ENCODE data around the gene PRMT3. TPM values are rescaled to one million over a fixed set of nuclear protein-coding genes. Genes with fewer than 3 reads are reported as not detected.

Gene PRMT3
- total and polyA plus RNA-seq, 2 of the 13 experiments (the other 11 are each of a cell fraction or from before 2014, with no cell fraction given) = 9.1 to 27.7 TPM

GRCh38 chr11:20355221-20356219 is 32.0 kb upstream of the PRMT3 start (continued):
- TF ChIP-seq ARID5B (CRISPR knock-in tag; IDR thresholded peaks at IDR 0.05) = peak; percentile 42; the same call in 1 of the 2 replicates
- peak; percentile 96; the same call in 1 of the 2 replicates for TF ChIP-seq ZNF850 (CRISPR knock-in tag; conservative IDR thresholded peaks at IDR 0.05)
- no peak for TF ChIP-seq PRDM15 (CRISPR knock-in tag; IDR thresholded peaks at IDR 0.05)
- TF ChIP-seq ZNF652 (CRISPR knock-in tag; IDR thresholded peaks at IDR 0.05; ENCODE audit: borderline replicate concordance, low read depth) = peak; percentile 65; the same call in 1 of the 2 replicates
- TF ChIP-seq ELF3 (CRISPR knock-in tag; IDR thresholded peaks at IDR 0.05) = peak; percentile 19; the same call in 1 of the 2 replicates
- peak; percentile 38; the same call in 1 of the 2 replicates for TF ChIP-seq POGZ (CRISPR knock-in tag; IDR thresholded peaks at IDR 0.05)
- no peak for TF ChIP-seq ZNF740 (CRISPR knock-in tag; IDR thresholded peaks at IDR 0.05)
- TF ChIP-seq CHD4 (IDR thresholded peaks at IDR 0.05; ENCODE audit: borderline replicate concordance, low read length) = no peak
- TF ChIP-seq ZNF567 (CRISPR knock-in tag; IDR thresholded peaks at IDR 0.05; ENCODE audit: borderline replicate concordance) = no peak
- TF ChIP-seq PPARG (CRISPR knock-in tag; conservative IDR thresholded peaks at IDR 0.05) = 0 out of 2 replicates have a peak, but pooled peaks have one; percentile 9
- TF ChIP-seq ZGPAT (CRISPR knock-in tag; IDR thresholded peaks at IDR 0.05) = peak; percentile 21; the same call in 1 of the 2 replicates
- peak; percentile 17; the same call in 1 of the 2 replicates for TF ChIP-seq PATZ1 (CRISPR knock-in tag; IDR thresholded peaks at IDR 0.05)
- no peak for TF ChIP-seq ZNF124 (CRISPR knock-in tag; IDR thresholded peaks at IDR 0.05)
- TF ChIP-seq YEATS4 (CRISPR knock-in tag; IDR thresholded peaks at IDR 0.05; ENCODE audit: borderline replicate concordance) = 0 out of 2 replicates have a peak, but pooled peaks have one; percentile 29
